Right lung (tissue), 5 donors: Measurements from ENCODE around the gene CNTN5. TPM values are rescaled to one million over a fixed set of nuclear protein-coding genes. Genes with fewer than 3 reads are reported as not detected.

Experiments used
- DNase-seq, 2 donors: peaks; one replicate each; pipeline ENCODE4 v3.0.0-alpha.2; 2013
- polyA plus RNA-seq, 5 donors: library from polyadenylated mRNA; unstranded; fragments of 120-200 nt; gene quantifications; one replicate each; pipeline versions ENCODE4 v1.2.1 to v1.2.3, GENCODE V29; 2013; ENCODE audit warnings: inconsistent platforms in 1 of 5, low replicate concordance in 1 of 5; ENCODE audit not compliant: insufficient read length in 5 of 5, insufficient read depth in 1 of 5

The CNTN5 gene
- polyA plus RNA-seq, 5 donors: 0.12 to 0.50 (median 0.19) TPM

GRCh38 chr11:100093698-100094097 lies 1072.9 kb downstream of the CNTN5 start:
- DNase-seq: no peak

DNA sequence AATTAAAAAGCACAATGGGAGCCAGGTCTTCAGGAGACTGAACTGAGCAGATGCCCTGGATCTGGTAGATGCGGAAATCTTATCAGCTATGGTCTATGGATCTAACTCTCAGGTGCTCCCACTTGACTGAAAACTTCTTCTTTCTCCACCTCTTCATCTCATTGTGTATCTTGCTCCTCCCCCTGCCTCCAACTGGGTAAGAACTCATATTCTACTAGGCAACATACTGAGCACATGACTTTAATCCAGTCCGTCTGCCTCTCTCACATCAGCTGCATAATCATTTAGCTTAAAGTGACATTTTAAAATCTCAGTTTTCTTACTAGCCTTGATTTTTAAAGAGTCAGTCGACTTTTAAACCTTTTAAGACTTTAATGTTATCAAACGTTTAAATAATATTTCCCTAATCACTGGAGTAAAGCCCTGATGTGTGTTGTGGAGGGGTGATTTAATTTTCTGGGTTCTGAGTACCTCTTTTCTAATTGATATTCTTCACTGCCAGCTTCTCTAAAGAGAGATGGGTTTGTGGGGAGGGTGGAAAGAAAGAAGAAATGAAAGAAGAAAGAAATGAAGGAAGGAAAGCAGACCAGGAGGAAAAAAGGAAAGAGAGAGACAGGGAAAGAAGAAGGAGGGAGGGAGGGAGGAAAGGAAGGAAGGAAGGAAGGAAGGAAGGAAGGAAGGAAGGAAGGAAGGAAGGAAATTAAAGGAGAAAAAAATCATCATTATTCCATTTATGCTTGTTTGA lies 1073.5 kb downstream of the CNTN5 start:
- DNase-seq: no peak

DNA sequence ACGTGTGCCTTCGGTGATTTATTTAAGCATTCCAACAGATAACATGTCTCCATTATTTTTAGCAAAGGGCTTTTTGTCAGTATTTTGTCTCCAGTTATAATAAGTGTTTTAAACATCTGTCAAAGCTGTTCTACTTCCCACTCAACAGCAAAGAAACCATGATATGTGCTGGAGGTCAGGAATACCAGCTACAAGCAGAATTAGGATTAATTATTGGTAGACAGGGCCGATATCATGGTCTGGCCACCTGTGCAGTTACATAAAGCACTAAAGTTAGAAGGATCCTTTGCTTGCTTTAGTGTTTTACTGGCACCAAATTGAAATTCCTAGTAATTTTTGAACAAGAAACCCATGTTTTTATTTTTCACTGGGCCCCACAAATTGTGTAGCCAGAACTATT lies 1075.1 kb downstream of the CNTN5 start:
- DNase-seq: no peak

DNA sequence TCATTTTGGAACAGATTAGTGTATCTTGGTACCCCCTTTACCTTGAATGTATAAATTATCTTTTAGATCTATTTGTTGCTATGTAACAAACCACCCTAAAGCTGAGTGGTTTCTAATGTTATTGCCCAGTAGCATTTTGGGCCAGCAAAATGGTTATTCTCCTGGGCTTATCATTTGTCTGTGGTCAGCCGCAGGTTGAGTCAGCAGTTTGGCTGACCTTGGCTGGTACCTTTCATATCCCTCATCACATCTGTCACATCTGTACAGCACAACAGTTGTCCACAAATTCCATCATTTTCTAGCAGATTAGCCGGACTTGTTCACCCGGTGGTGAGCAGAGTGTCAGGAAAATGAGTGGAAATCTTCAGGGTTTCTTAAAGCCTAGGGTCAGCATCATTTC lies 1077.8 kb downstream of the CNTN5 start:
- no peak for DNase-seq

GRCh38 chr11:100105255-100105981 lies 1084.7 kb downstream of the CNTN5 start:
- no peak for DNase-seq

DNA sequence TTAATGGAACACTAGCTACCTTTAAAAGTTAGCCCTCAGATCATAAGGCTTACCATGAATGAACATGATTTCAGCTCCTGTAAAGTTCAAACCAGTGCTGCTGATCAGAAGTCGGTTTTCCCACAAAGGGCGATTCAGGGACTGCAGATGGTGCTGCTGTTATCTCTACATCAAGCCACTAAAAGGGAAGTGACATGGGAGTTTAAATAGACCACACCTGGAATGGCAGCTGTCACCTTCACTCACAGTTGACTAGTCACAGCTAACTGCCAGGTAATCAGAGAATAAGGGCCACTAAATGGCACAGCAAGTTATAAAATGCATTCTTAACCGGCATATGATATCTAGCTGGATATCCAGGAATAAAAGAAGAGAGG lies 1085.2 kb downstream of the CNTN5 start:
- DNase-seq: no peak

- DNase-seq: no peak
Observed at GRCh38 chr11:100119176-100119575, 1098.4 kb downstream of the CNTN5 start.

- DNase-seq: no peak
Observed at GRCh38 chr11:100133114-100133513, 1112.4 kb downstream of the CNTN5 start.

DNA sequence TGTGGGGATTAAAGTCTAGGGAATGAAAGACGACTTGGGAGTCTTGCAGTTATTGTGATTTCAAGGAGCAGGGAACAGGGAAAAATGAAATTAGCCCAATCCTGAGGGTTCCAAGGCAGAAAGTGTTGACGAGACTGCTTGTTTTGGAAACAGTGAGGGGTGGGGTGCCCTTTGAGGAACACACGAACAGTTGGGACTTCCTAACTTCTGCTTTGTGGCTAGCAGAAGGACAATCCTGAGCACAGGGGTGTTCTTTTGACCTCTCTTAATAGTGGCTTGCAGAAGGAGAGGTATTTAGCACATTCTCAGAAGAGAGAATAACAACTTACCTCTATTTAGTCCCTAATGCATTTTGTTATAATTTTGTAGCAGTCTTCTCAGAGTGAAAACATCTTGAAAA lies 1120.5 kb downstream of the CNTN5 start:
- no peak for DNase-seq

GRCh38 chr11:100151944-100152343 lies 1131.2 kb downstream of the CNTN5 start:
- no peak for DNase-seq

GRCh38 chr11:100152766-100153165 lies 1132.0 kb downstream of the CNTN5 start:
- DNase-seq: no peak

- DNase-seq: no peak
Observed at GRCh38 chr11:100163471-100163870, 1142.7 kb downstream of the CNTN5 start.

GRCh38 chr11:100174881-100175280 lies 1154.1 kb downstream of the CNTN5 start:
- no peak for DNase-seq

GRCh38 chr11:100176456-100176855 lies 1155.7 kb downstream of the CNTN5 start:
- DNase-seq: no peak

DNA sequence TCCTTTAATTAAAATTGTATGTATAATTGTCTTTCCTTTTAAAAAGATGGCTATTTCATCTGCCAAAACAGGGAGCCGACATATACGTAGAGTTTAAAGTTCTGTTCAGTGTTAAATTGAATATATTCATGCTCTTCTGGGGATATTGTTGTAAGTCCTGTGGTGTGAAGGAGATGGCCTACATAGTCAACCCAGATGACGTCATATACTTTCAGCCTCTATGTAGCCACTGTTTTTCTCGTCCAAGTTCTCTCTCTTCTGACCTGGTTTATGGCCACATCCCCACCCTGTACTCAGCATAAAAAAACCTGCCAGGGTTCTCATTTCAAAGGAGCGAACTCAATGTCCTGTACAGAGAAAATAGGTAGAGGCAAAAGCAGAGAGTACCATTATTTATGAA lies 1156.9 kb downstream of the CNTN5 start:
- no peak for DNase-seq

- DNase-seq: no peak
Observed at GRCh38 chr11:100182350-100182749, 1161.6 kb downstream of the CNTN5 start.

DNA sequence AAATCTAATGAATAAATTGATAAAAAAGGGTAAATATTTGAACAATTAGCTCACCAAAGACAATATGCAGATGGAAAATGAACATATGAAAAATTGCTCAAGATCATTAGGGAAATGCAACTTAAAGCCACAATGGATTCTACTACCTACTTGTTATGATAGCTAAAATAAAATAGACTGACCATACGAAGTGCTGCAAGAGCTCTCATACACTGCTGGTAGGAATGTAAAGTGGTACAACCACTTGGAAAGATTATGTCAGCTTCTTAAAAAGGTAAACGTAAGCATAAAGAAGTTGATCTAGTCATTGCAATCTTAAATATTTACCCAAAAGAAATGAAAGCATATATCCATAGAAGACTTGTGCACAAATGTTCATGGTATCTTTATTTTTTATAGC lies 1162.2 kb downstream of the CNTN5 start:
- DNase-seq: no peak

DNA sequence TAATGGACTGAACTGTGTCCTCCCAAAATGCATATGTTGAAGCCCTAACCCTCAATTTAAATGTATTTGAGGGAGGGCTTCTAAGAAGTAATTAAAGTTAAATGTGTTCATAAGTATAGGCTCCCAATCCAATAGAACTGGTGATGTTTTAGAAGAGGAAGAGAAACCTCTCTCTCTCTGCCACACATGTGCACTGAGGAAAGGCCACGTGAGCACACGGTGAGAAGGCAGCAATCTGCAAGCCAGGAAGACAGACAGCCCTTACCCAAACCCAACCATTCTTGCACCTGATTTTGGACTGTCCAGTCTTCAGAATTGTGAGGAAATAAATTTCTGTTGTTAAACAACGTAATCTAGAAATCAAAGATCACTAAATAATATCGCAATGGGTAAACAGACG lies 1164.8 kb downstream of the CNTN5 start:
- DNase-seq: no peak

- DNase-seq: no peak
Observed at GRCh38 chr11:100188137-100188783, 1167.5 kb downstream of the CNTN5 start.

GRCh38 chr11:100190395-100190794 lies 1169.6 kb downstream of the CNTN5 start:
- DNase-seq: no peak

- DNase-seq: peak; percentile 12 to 18
Observed at GRCh38 chr11:100192181-100192580, 1171.4 kb downstream of the CNTN5 start.

DNA sequence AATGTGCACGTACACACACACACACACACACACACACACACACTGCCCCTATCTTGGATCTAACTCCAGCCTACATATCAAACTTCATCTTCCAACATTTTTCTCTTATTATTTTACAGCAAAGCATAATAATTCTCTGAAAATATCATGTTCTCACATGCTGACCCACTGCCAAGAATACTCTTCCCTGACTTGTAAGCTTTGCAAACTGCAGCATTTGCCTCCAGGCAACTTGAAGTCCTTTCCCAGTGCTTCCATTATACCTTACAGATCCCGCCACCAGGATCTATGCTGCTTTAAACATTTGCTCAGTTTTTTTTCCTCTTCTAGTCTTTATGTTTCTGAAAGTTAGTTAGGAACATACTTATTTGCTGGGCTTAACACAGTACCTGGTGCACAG lies 1183.0 kb downstream of the CNTN5 start:
- no peak for DNase-seq

- DNase-seq: no peak
Observed at GRCh38 chr11:100205926-100206325, 1185.2 kb downstream of the CNTN5 start.
